Osteoblast (primary cell): Measurements from ENCODE around the gene BCL2. TPM values are rescaled to one million over a fixed set of nuclear protein-coding genes. Genes with fewer than 3 reads are reported as not detected.

Experiments
- DNase-seq: peaks from one replicate; pipeline ENCODE4 v3.0.0; 2011; ENCODE audit warnings: low spot score, mixed read lengths; ENCODE audit not compliant: insufficient read length; ENCODE audit errors: missing footprints
- H2AFZ ChIP-seq: 2 replicates; pipeline ENCODE4 v1.6.0; 2011; ENCODE audit warnings: mild to moderate bottlenecking, low read length
- H3K27ac ChIP-seq: 2 replicates; pipeline ENCODE4 v1.5.1; 2011; ENCODE audit warnings: mild to moderate bottlenecking, low read depth, low read length, moderate library complexity
- H3K27me3 ChIP-seq: 2 replicates; pipeline ENCODE4 v1.6.0; 2012; ENCODE audit warnings: mild to moderate bottlenecking, control low read depth, inconsistent platforms, low read length, moderate library complexity; ENCODE audit not compliant: insufficient read depth
- H3K36me3 ChIP-seq: 2 replicates; pipeline ENCODE4 v1.5.1; 2011; ENCODE audit warnings: mild to moderate bottlenecking, low read length, control low read depth, moderate library complexity; ENCODE audit not compliant: insufficient read depth
- H3K4me1 ChIP-seq: 2 replicates; pipeline ENCODE4 v1.5.1; 2011; ENCODE audit warnings: mild to moderate bottlenecking, low read length, control low read depth, moderate library complexity; ENCODE audit not compliant: insufficient read depth
- H3K4me2 ChIP-seq: 2 replicates; pipeline ENCODE4 v1.6.0; 2011; ENCODE audit warnings: mild to moderate bottlenecking, low read length; ENCODE audit not compliant: insufficient read depth
- H3K4me3 ChIP-seq: fragments of 200-600 bp; sonication (generic); 3 replicates; pipeline ENCODE4 v1.5.1; 2012; ENCODE audit warnings: mild to moderate bottlenecking, low read length, inconsistent platforms; ENCODE audit not compliant: insufficient read depth
- H3K79me2 ChIP-seq: 2 replicates; pipeline ENCODE4 v1.6.0; 2012; ENCODE audit warnings: mild to moderate bottlenecking, low read length, control low read depth, inconsistent platforms; ENCODE audit not compliant: insufficient read depth
- H3K9me3 ChIP-seq: 2 replicates; pipeline ENCODE4 v1.5.1; 2011; ENCODE audit warnings: low read depth, low read length, control low read depth
- H4K20me1 ChIP-seq: 2 replicates; pipeline ENCODE4 v1.6.0; 2012; ENCODE audit warnings: mild to moderate bottlenecking, low read length, control low read depth; ENCODE audit not compliant: insufficient read depth
- total RNA-seq: library from RNA; depleted of rRNA; stranded (reverse); fragments of >200 nt; gene quantifications from 2 replicates; pipeline ENCODE4 v1.2.3, GENCODE V29; 2012
- TF ChIP-seq, protein P1 (sequence below): IDR thresholded peaks from 2 replicates; pipeline ENCODE4 v1.5.1; 2011; ENCODE audit warnings: mild to moderate bottlenecking, low read depth, low read length, moderate library complexity; ENCODE audit errors: extremely low read depth

BCL2 gene
- total RNA-seq, 1 donor: 11.9 TPM

- Histone ChIP-seq H3K9me3 (no peaks in the 10 kb centered on the region), H3K4me2 (peak overlapping the region; percentile 90), H2AFZ (peak overlapping the region; percentile 48), H3K27ac (no peak overlapping the region), H3K36me3 (no peaks in the 10 kb centered on the region), H3K79me2 (no peaks in the 10 kb centered on the region), H3K4me1 (peaks cover 16% of the 10 kb centered on the region), H3K27me3 (peaks cover 26% of the 10 kb centered on the region), H4K20me1 (no peaks in the 10 kb centered on the region), H3K4me3 (peak overlapping the region; percentile 73)
- peak; percentile 73 for DNase-seq
- TF ChIP-seq, protein P1, sequence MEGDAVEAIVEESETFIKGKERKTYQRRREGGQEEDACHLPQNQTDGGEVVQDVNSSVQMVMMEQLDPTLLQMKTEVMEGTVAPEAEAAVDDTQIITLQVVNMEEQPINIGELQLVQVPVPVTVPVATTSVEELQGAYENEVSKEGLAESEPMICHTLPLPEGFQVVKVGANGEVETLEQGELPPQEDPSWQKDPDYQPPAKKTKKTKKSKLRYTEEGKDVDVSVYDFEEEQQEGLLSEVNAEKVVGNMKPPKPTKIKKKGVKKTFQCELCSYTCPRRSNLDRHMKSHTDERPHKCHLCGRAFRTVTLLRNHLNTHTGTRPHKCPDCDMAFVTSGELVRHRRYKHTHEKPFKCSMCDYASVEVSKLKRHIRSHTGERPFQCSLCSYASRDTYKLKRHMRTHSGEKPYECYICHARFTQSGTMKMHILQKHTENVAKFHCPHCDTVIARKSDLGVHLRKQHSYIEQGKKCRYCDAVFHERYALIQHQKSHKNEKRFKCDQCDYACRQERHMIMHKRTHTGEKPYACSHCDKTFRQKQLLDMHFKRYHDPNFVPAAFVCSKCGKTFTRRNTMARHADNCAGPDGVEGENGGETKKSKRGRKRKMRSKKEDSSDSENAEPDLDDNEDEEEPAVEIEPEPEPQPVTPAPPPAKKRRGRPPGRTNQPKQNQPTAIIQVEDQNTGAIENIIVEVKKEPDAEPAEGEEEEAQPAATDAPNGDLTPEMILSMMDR: peak; percentile 35
Observed at GRCh38 chr18:63317982-63318888, 1.3 kb downstream of the BCL2 start.

GRCh38 chr18:63317556-63317946, 2.0 kb downstream of the BCL2 start:
- H3K27me3 ChIP-seq: peaks cover 26% of the 10 kb centered on the region
- no peaks in the 10 kb centered on the region for H4K20me1 ChIP-seq
- no peak overlapping the region for H2AFZ ChIP-seq
- H3K4me1 ChIP-seq: peaks cover 11% of the 10 kb centered on the region
- no peak overlapping the region for H3K27ac ChIP-seq
- H3K4me2 ChIP-seq: no peak overlapping the region
- TF ChIP-seq, protein P1: no peak
- no peaks in the 10 kb centered on the region for H3K36me3 ChIP-seq
- no peaks in the 10 kb centered on the region for H3K9me3 ChIP-seq
- no peak for DNase-seq
- H3K79me2 ChIP-seq: no peaks in the 10 kb centered on the region
- peak overlapping the region; percentile 73 for H3K4me3 ChIP-seq

DNA sequence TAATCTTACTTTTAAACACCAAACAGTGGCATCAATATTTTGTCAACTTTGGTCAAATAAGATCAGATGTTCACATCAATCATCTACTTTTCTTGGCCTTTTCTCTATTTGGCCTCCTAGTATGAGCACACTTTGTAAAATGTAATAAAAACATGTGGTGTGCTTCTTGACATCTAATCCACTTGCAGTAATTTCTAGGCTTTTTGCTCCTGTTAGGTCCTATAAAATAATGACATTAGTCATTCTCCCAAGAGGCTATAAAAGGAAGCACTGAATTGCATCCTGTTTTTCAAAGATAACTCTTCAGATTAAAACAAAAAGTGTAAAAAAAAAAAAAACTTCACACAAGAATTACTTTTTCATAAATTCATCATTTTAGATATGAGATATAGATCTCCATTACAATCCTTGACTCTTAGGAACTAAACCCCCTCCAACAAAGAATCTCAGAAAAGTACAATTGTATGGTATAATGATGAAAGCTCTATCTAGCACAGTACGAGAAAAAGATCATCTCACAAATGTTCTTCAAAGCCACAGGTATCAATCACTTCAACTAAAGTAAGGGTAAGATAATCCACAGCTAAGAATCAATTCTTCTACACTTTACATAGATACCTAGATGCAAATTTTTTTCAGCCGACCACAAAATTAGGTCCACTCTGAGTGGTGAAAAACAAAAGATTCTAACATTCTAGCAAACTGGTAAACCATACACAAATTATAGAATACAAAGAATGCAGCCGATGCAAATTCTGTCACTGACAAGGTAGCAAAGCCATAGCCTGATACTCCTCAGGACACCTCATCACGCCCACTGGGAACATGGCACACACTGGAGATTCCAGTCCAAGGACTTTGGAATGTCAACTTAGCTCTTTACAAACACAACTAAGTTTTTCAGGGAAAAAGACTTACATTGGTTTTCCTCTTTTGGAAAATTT, 2.7 kb downstream of the BCL2 start:
- DNase-seq: no peak
- no peak overlapping the region for H3K4me3 ChIP-seq

More for the DNA sequence above, 2.7 kb downstream of the BCL2 start:
- H3K27ac ChIP-seq: no peak overlapping the region
- TF ChIP-seq, protein P1: no peak
- no peaks in the 10 kb centered on the region for H3K36me3 ChIP-seq
- no peaks in the 10 kb centered on the region for H3K79me2 ChIP-seq
- no peaks in the 10 kb centered on the region for H3K9me3 ChIP-seq
- H4K20me1 ChIP-seq: no peaks in the 10 kb centered on the region
- peaks cover 9% of the 10 kb centered on the region for H3K4me1 ChIP-seq
- no peak overlapping the region for H2AFZ ChIP-seq
- no peak overlapping the region for H3K4me2 ChIP-seq
- H3K27me3 ChIP-seq: peaks cover 26% of the 10 kb centered on the region
